H9 (cell line): ENCODE data around the gene UBE2U. TPM values are rescaled to one million over a fixed set of nuclear protein-coding genes. Genes with fewer than 3 reads are reported as not detected.

Experiments
- DNase-seq: peaks from one replicate; pipeline ENCODE4 v3.0.0-alpha.2; 2017
- H2AFZ ChIP-seq: one replicate; pipeline ENCODE4 v1.6.1; 2013; ENCODE audit warnings: mild to moderate bottlenecking, low read length, control low read depth, moderate library complexity
- H2AK5ac ChIP-seq: 2 replicates; pipeline ENCODE4 v1.6.1; 2013; ENCODE audit warnings: low read length, control low read depth, mixed read lengths; ENCODE audit not compliant: insufficient read length
- H2BK120ac ChIP-seq: one replicate; pipeline ENCODE4 v1.6.1; 2013; ENCODE audit warnings: low read depth, mild to moderate bottlenecking, low read length, control low read depth, inconsistent platforms; ENCODE audit not compliant: poor library complexity, severe bottlenecking
- H2BK12ac ChIP-seq: 2 replicates; pipeline ENCODE4 v1.6.1; 2013; ENCODE audit warnings: low read length, control low read depth, mixed read lengths, low read depth; ENCODE audit not compliant: insufficient read length
- H2BK15ac ChIP-seq: 2 replicates; pipeline ENCODE4 v1.6.1; 2013; ENCODE audit warnings: low read depth, low read length, control low read depth
- H2BK20ac ChIP-seq: one replicate; pipeline ENCODE4 v1.6.1; 2013; ENCODE audit warnings: low read depth, mild to moderate bottlenecking, low read length, control low read depth, inconsistent platforms; ENCODE audit not compliant: poor library complexity, severe bottlenecking
- H2BK5ac ChIP-seq: 2 replicates; pipeline ENCODE4 v1.6.1; 2013; ENCODE audit warnings: low read length, control low read depth, mixed read lengths; ENCODE audit not compliant: insufficient read length
- H3K14ac ChIP-seq: 2 replicates; pipeline ENCODE4 v1.6.1; 2013; ENCODE audit warnings: low read length, control low read depth; ENCODE audit not compliant: insufficient read depth
- H3K18ac ChIP-seq: 2 replicates; pipeline ENCODE4 v1.6.1; 2013; ENCODE audit warnings: low read depth, mild to moderate bottlenecking, mixed read lengths, low read length, control low read depth; ENCODE audit not compliant: insufficient read length
- H3K23ac ChIP-seq: 2 replicates; pipeline ENCODE4 v1.6.1; 2013; ENCODE audit warnings: low read length, control low read depth, mixed read lengths, low read depth; ENCODE audit not compliant: insufficient read length
- H3K23me2 ChIP-seq: 2 replicates; pipeline ENCODE4 v1.6.1; 2013; ENCODE audit warnings: low read depth, mild to moderate bottlenecking, mixed read lengths, low read length, control low read depth; ENCODE audit not compliant: insufficient read length, poor library complexity, severe bottlenecking
- H3K27ac ChIP-seq: 2 replicates; pipeline ENCODE4 v1.5.1; 2013; ENCODE audit warnings: low read length, control low read depth, mixed read lengths, low read depth; ENCODE audit not compliant: insufficient read length
- H3K27me3 ChIP-seq: 2 replicates; pipeline ENCODE4 v1.6.1; 2013; ENCODE audit warnings: low read length, control low read depth, inconsistent platforms; ENCODE audit not compliant: insufficient read depth
- H3K4ac ChIP-seq: 2 replicates; pipeline ENCODE4 v1.6.1; 2013; ENCODE audit warnings: low read depth, mild to moderate bottlenecking, control low read depth, inconsistent platforms, low read length, moderate library complexity
- H3K4me1 ChIP-seq: 2 replicates; pipeline ENCODE4 v1.6.1; 2013; ENCODE audit warnings: low read length, control low read depth, inconsistent platforms; ENCODE audit not compliant: insufficient read depth
- H3K4me2 ChIP-seq: 2 replicates; pipeline ENCODE4 v1.6.1; 2013; ENCODE audit warnings: low read length, control low read depth, mixed read lengths; ENCODE audit not compliant: insufficient read length, insufficient read depth
- H3K56ac ChIP-seq: 2 replicates; pipeline ENCODE4 v1.6.1; 2013; ENCODE audit warnings: low read depth, mild to moderate bottlenecking, mixed read lengths, low read length, control low read depth; ENCODE audit not compliant: insufficient read length
- H3K79me1 ChIP-seq: 2 replicates; pipeline ENCODE4 v1.6.1; 2013; ENCODE audit warnings: low read depth, mild to moderate bottlenecking, moderate library complexity, low read length, control low read depth, inconsistent platforms; ENCODE audit not compliant: insufficient read depth, poor library complexity, severe bottlenecking
- H3K79me2 ChIP-seq: 2 replicates; pipeline ENCODE4 v1.6.1; 2013; ENCODE audit warnings: low read length, control low read depth, inconsistent platforms; ENCODE audit not compliant: insufficient read depth
- H3K9ac ChIP-seq: 2 replicates; pipeline ENCODE4 v1.6.1; 2013; ENCODE audit warnings: low read length, control low read depth, mixed read lengths; ENCODE audit not compliant: insufficient read length; ENCODE audit errors: extremely low read depth
- H3K9me3 ChIP-seq: one replicate; pipeline ENCODE4 v1.6.1; 2013; ENCODE audit warnings: low read depth, low read length, inconsistent platforms; ENCODE audit not compliant: control insufficient read depth
- H3T11ph ChIP-seq: one replicate; pipeline ENCODE4 v1.6.1; 2013; ENCODE audit warnings: mild to moderate bottlenecking, low read length, control low read depth, inconsistent platforms
- H4K20me1 ChIP-seq: one replicate; pipeline ENCODE4 v1.6.1; 2013; ENCODE audit not compliant: control insufficient read depth, insufficient read length, insufficient read depth
- H4K5ac ChIP-seq: 2 replicates; pipeline ENCODE4 v1.6.1; 2013; ENCODE audit warnings: low read depth, mild to moderate bottlenecking, mixed read lengths, low read length, control low read depth; ENCODE audit not compliant: insufficient read length
- H4K8ac ChIP-seq: replicated peaks from 2 replicates; pipeline ENCODE4 v1.6.1; 2013; ENCODE audit warnings: low read length, control low read depth, mixed read lengths, low read depth; ENCODE audit not compliant: insufficient read length
- H4K91ac ChIP-seq: 2 replicates; pipeline ENCODE4 v1.6.1; 2013; ENCODE audit warnings: low read depth, mild to moderate bottlenecking, moderate library complexity, mixed read lengths, low read length, control low read depth; ENCODE audit not compliant: insufficient read length
- H3K27ac Mint-ChIP-seq, 3 experiments: 2 replicates in 2 of 3; 3 replicates in 1 of 3; pipeline ENCODE4 v1.8.0; 2020 to 2021; ENCODE audit warnings: mixed read lengths in 3 of 3, mild to moderate bottlenecking in 1 of 3, moderate library complexity in 1 of 3
- H3K27me3 Mint-ChIP-seq: 2 replicates; pipeline ENCODE4 v1.8.0; 2021; ENCODE audit warnings: low read depth, mild to moderate bottlenecking, moderate library complexity, mixed read lengths
- H3K36me3 Mint-ChIP-seq, 3 experiments: 2 replicates in 2 of 3; 3 replicates in 1 of 3; pipeline ENCODE4 v1.8.0; 2020 to 2021; ENCODE audit warnings: low read depth in 3 of 3, mixed read lengths in 3 of 3; ENCODE audit not compliant: insufficient read depth in 1 of 3
- H3K4me1 Mint-ChIP-seq, 2 experiments: 2 replicates each; pipeline ENCODE4 v1.8.0; 2020; ENCODE audit warnings: mixed read lengths in 2 of 2
- H3K4me3 Mint-ChIP-seq, 2 experiments: 2 replicates in 1 of 2; 3 replicates in 1 of 2; pipeline ENCODE4 v1.8.0; 2020 to 2021; ENCODE audit warnings: mild to moderate bottlenecking in 2 of 2, mixed read lengths in 2 of 2, moderate library complexity in 1 of 2
- H3K9me3 Mint-ChIP-seq, 2 experiments: 2 replicates in 1 of 2; 3 replicates in 1 of 2; pipeline ENCODE4 v1.8.0; 2020; ENCODE audit warnings: mild to moderate bottlenecking in 2 of 2, mixed read lengths in 2 of 2, moderate library complexity in 1 of 2
- CTCF ChIP-seq: fragments of 200-600 bp; sonication (generic); conservative IDR thresholded peaks from 3 replicates; pipeline ENCODE4 v1.8.0; 2021; ENCODE audit warnings: antibody characterized with exemption, mild to moderate bottlenecking
- WGBS: extraction: QIAGEN DNeasy Blood & Tissue Kit; methylation state at CpG from one replicate; pipeline ENCODE4 v1.1.7; 2013; ENCODE audit warnings: missing lambda C conversion rate, low lambda C conversion rate, mixed read lengths; ENCODE audit not compliant: insufficient read length; ENCODE audit errors: extremely low coverage; 5-methylcytosine and 5-hydroxymethylcytosine counted together
- total RNA-seq: library from RNA; stranded (reverse); gene quantifications from 2 replicates; pipeline ENCODE4 v1.2.1, GENCODE V29; 2021

The UBE2U gene
- total RNA-seq, 1 experiment from 2014 or later, result not detected

GRCh38 chr1:64235910-64236309 is 32.5 kb downstream of the UBE2U start:
- Mint-ChIP-seq H3K4me3 (no peak overlapping the region), H3K9me3 (no peaks in the 10 kb centered on the region), H3K27me3 (peaks cover 2% of the 10 kb centered on the region; the same call in 1 of the 2 replicates), H3K4me1 (peaks cover 2 to 3% of the 10 kb centered on the region in 2 experiments; a peak in 1 of 4 replicates), H3K36me3 (no peaks in the 10 kb centered on the region), H3K27ac (no peak overlapping the region)
- Histone ChIP-seq H4K20me1 (no peaks in the 10 kb centered on the region), H2BK15ac (no peak overlapping the region), H3K9ac (no peak overlapping the region), H2BK120ac (no peak overlapping the region), H3K4me1 (no peaks in the 10 kb centered on the region), H3K18ac (no peak overlapping the region), H4K5ac (no peak overlapping the region), H3K27ac (no peak overlapping the region), H3K23me2 (no peaks in the 10 kb centered on the region), H3K23ac (no peak overlapping the region), H2BK20ac (no peak overlapping the region), H3K56ac (no peak overlapping the region), H3K14ac (no peak overlapping the region), H3K79me2 (no peaks in the 10 kb centered on the region), H3T11ph (no peak overlapping the region), H2AFZ (no peak overlapping the region), H2AK5ac (no peak overlapping the region), H2BK12ac (no peak overlapping the region), H4K91ac (no peak overlapping the region), H3K27me3 (no peaks in the 10 kb centered on the region), H4K8ac (no peak overlapping the region), H3K79me1 (no peaks in the 10 kb centered on the region), H3K4ac (no peak overlapping the region), H3K4me2 (no peak overlapping the region), H3K9me3 (no peaks in the 10 kb centered on the region), H2BK5ac (no peak overlapping the region)
- no peak for TF ChIP-seq CTCF
- DNase-seq, result no peak
- no CpG with 5 or more reads among the region's 1 CpG for WGBS
